Measurements from ENCODE around the gene C5orf46. TPM values are rescaled to one million over a fixed set of nuclear protein-coding genes. Genes with fewer than 3 reads are reported as not detected.

The C5orf46 gene
- total and polyA plus RNA-seq, 2 of the 13 experiments (the other 11 are each of a cell fraction or from before 2014, with no cell fraction given): not detected

- no peak for TF ChIP-seq TFDP2 (CRISPR knock-in tag; IDR thresholded peaks at IDR 0.05)
These were observed 26.6 kb downstream of the C5orf46 start (continued) for GRCh38 chr5:147879784-147880183.

GRCh38 chr5:147878066-147878759 is 28.1 kb downstream of the C5orf46 start, which contains the start of gene SCGB3A2:
TSS of gene SCGB3A2 (plus strand) at chr5:147878711. CDS start at chr5:147878804, 93 bp downstream.
- FAIRE-seq (no peak), ATAC-seq (no peak), DNase-seq (ENCODE audit: low spot score) (no peak)
- no peaks in the 10 kb centered on the region for H3K79me2 ChIP-seq (ENCODE audit: insufficient read depth, low read length)
- no peaks in the 10 kb centered on the region; a peak in 1 of 5 replicates for H3K27me3 ChIP-seq (ENCODE audit: control insufficient read depth in 1 of 2, insufficient read depth in 2 of 2, low read length in 2 of 2)
- ChIA-PET POLR2A (no interaction called here), CTCF (ENCODE audit: low intra/inter-chr PET ratio, low total read pairs) (no interaction called here)
- BruUV-seq (replicated peaks): no TSS peak
- no peak within 1 kb of the TSS for H3K27ac ChIP-seq (ENCODE audit: extremely low read length, insufficient read depth, low read length)
- intact Hi-C loops (cut with micrococcal nuclease; ENCODE audit: unreplicated experiment) (no loop called here), in situ Hi-C loops (cut with HindIII; ENCODE audit: extremely low pct_ligation_motif_present, low pct_unique_long_range_greater_than_20kb) (no loop called here)
- no peak within 1 kb of the TSS for H3K4me3 ChIP-seq (replicated peaks in 1 of 3; ENCODE audit: insufficient read depth in 1 of 3, low read depth in 2 of 3, low read length in 3 of 3)
- no peaks in the 10 kb centered on the region for H3K9me3 ChIP-seq (ENCODE audit: low read length)
- no peak within 1 kb of the TSS for H3K9ac ChIP-seq (ENCODE audit: insufficient read depth, low read depth, low read length)
- no peaks in the 10 kb centered on the region for H3K36me3 ChIP-seq (replicated peaks in 1 of 2; ENCODE audit: control insufficient read depth in 1 of 2, insufficient read depth in 2 of 2, low read length in 2 of 2)
- WGBS (ENCODE audit: low lambda C conversion rate): 0% methylated on average over 2 of the region's 2 CpGs
- no peak within 1 kb of the TSS for H2AFZ ChIP-seq (ENCODE audit: low read length)
- H3K4me1 ChIP-seq (ENCODE audit: insufficient read depth, low read length): no peaks in the 10 kb centered on the region
- H3K4me2 ChIP-seq (ENCODE audit: low read depth, low read length): no peak within 1 kb of the TSS
- no peaks in the 10 kb centered on the region for H4K20me1 ChIP-seq (ENCODE audit: insufficient read depth, low read length)
- TF ChIP-seq IRF9 (CRISPR knock-in tag; IDR thresholded peaks at IDR 0.05; ENCODE audit: borderline replicate concordance) (no peak), MBNL3 (CRISPR knock-in tag; conservative IDR thresholded peaks at IDR 0.05) (no peak), ZNF205 (CRISPR knock-in tag; IDR thresholded peaks at IDR 0.05) (no peak), HDAC1 (CRISPR knock-in tag; IDR thresholded peaks at IDR 0.05) (no peak), JDP2 (CRISPR knock-in tag; IDR thresholded peaks at IDR 0.05; ENCODE audit: borderline replicate concordance) (no peak), JUND (CRISPR knock-in tag; IDR thresholded peaks at IDR 0.05) (no peak), ZNF549 (CRISPR knock-in tag; IDR thresholded peaks at IDR 0.05) (no peak), ATRX (CRISPR knock-in tag; IDR thresholded peaks at IDR 0.05; ENCODE audit: borderline replicate concordance) (no peak), POLR2G (IDR thresholded peaks at IDR 0.05; ENCODE audit: low read depth, low read length) (no peak), RAD51 (IDR thresholded peaks at IDR 0.05; ENCODE audit: borderline replicate concordance) (no peak), ZNF704 (CRISPR knock-in tag; IDR thresholded peaks at IDR 0.05; ENCODE audit: borderline replicate concordance) (no peak), ZNF30 (CRISPR knock-in tag; IDR thresholded peaks at IDR 0.05) (no peak), ZNF513 (CRISPR knock-in tag; conservative IDR thresholded peaks at IDR 0.05) (no peak), GMEB2 (CRISPR knock-in tag; IDR thresholded peaks at IDR 0.05; ENCODE audit: low read depth) (no peak), LCORL (IDR thresholded peaks at IDR 0.05) (no peak), LCORL (CRISPR knock-in tag; IDR thresholded peaks at IDR 0.05) (no peak), ZNF543 (CRISPR knock-in tag; IDR thresholded peaks at IDR 0.05) (no peak)

Measured in HepG2 (cell line).